GM12878 (cell line): Measurements from ENCODE around the gene FHIP2A. TPM values are rescaled to one million over a fixed set of nuclear protein-coding genes. Genes with fewer than 3 reads are reported as not detected.

Source experiments
- ATAC-seq: fragments of 200-7000 bp; cut with Tn5 transposase; 3 replicates; pipeline ENCODE4 v1.9.1; 2020; ENCODE audit warnings: mild to moderate bottlenecking, moderate library complexity
- BruUV-seq: library from RNA; stranded (reverse); fragments of 400-500 nt; replicated peaks from 2 replicates; lab custom pipeline; 2021; lab: Mats Ljungman, UMichigan
- CTCF ChIA-PET: fragments of 300-600 bp; sonication (Branson Sonifier 250); formaldehyde crosslinking; extraction: SDS; loops from one replicate; lab custom pipeline; 2021; ENCODE audit warnings: inconsistent platforms; lab: Yijun Ruan, JAX
- POLR2A ChIA-PET: fragments of 350-600 bp; formaldehyde crosslinking; extraction: SDS; loops from one replicate; lab custom pipeline; 2021; ENCODE audit warnings: inconsistent platforms; lab: Charles Lee
- RAD21 ChIA-PET: fragments of 300-600 bp; sonication (Branson Sonifier 250); formaldehyde crosslinking; loops from one replicate; lab custom pipeline; 2023; ENCODE audit warnings: antibody characterized with exemption; ENCODE audit not compliant: unreplicated experiment; lab: Charles Lee
- SMC1A ChIA-PET: fragments of 300-600 bp; sonication (Branson Sonifier 250); formaldehyde crosslinking; loops from one replicate; lab custom pipeline; 2023; ENCODE audit not compliant: unreplicated experiment, uncharacterized antibody; lab: Charles Lee
- DNase-seq: peaks from one replicate; pipeline ENCODE4 v3.0.0-alpha.2; 2011; ENCODE audit warnings: low read depth, low spot score
- FAIRE-seq: peaks from 3 replicates; lab custom pipeline; 2011; peaks lifted over from hg19 to GRCh38; lab: Jason Lieb, UNC
- H2AFZ ChIP-seq: 2 replicates; pipeline ENCODE4 v1.6.0; 2011; ENCODE audit warnings: low read depth, low read length, control low read depth; ENCODE audit not compliant: control insufficient read depth
- H3K27ac ChIP-seq: 2 replicates; pipeline ENCODE4 v1.5.1; 2011; ENCODE audit warnings: control low read depth; ENCODE audit not compliant: control insufficient read depth, insufficient read depth
- H3K27me3 ChIP-seq, 2 experiments: replicated peaks in 1 of 2; 2 replicates each; pipeline versions ENCODE4 v1.6.0 to v1.6.1; 2011; ENCODE audit warnings: low read length in 1 of 2; ENCODE audit not compliant: control insufficient read depth in 2 of 2, insufficient read depth in 2 of 2
- H3K36me3 ChIP-seq, 2 experiments: 2 replicates each; pipeline ENCODE4 v1.5.1; 2011; ENCODE audit warnings: low read length in 1 of 2; ENCODE audit not compliant: control insufficient read depth in 2 of 2, insufficient read depth in 2 of 2
- H3K4me1 ChIP-seq: 2 replicates; pipeline ENCODE4 v1.6.1; 2011; ENCODE audit warnings: mild to moderate bottlenecking, low read length, moderate library complexity, mixed read lengths; ENCODE audit not compliant: control insufficient read depth, insufficient read depth
- H3K4me2 ChIP-seq: 2 replicates; pipeline ENCODE4 v1.6.0; 2011; ENCODE audit warnings: control low read depth; ENCODE audit not compliant: control insufficient read depth, insufficient read depth
- H3K4me3 ChIP-seq: fragments of 200-600 bp; sonication (generic); 2 replicates; pipeline ENCODE4 v1.5.1; 2016
- H3K79me2 ChIP-seq: 2 replicates; pipeline ENCODE4 v1.6.0; 2011; ENCODE audit warnings: low read length; ENCODE audit not compliant: control insufficient read depth, insufficient read depth
- H3K9ac ChIP-seq: 2 replicates; pipeline ENCODE4 v1.8.0; 2011; ENCODE audit warnings: low read length, control low read depth, mixed read lengths; ENCODE audit not compliant: control insufficient read depth, insufficient read depth
- H3K9me3 ChIP-seq: replicated peaks from 3 replicates; pipeline ENCODE4 v1.5.1; 2011; ENCODE audit warnings: mild to moderate bottlenecking, low read length; ENCODE audit not compliant: control insufficient read depth, insufficient read depth
- H4K20me1 ChIP-seq: 2 replicates; pipeline ENCODE4 v1.6.0; 2011; ENCODE audit not compliant: control insufficient read depth, insufficient read depth
- ATF7 ChIP-seq: fragments of 450-650 bp; IDR thresholded peaks from 2 replicates; pipeline ENCODE4 v1.6.1; 2016; ENCODE audit warnings: low read depth, mild to moderate bottlenecking
- BHLHE40 ChIP-seq, 2 experiments: fragments of 450-650 bp in 1 of 2; IDR thresholded peaks; 2 replicates each; pipeline ENCODE4 v1.6.1; 2011 to 2017; ENCODE audit warnings: low read depth in 2 of 2, borderline replicate concordance in 1 of 2, improper control_type of control experiment in 1 of 2, low read length in 1 of 2, mild to moderate bottlenecking in 1 of 2
- CREB1 ChIP-seq: IDR thresholded peaks from 2 replicates; pipeline ENCODE4 v1.6.1; 2012; ENCODE audit warnings: low read depth, mild to moderate bottlenecking, inconsistent platforms
- CREM ChIP-seq: IDR thresholded peaks from 2 replicates; pipeline ENCODE4 v1.6.1; 2014; ENCODE audit warnings: antibody characterized with exemption, low read depth
- GABPA ChIP-seq: IDR thresholded peaks from 2 replicates; pipeline ENCODE4 v1.6.1; 2014; ENCODE audit warnings: antibody characterized with exemption, low read depth, mild to moderate bottlenecking, inconsistent platforms
- JUNB ChIP-seq: IDR thresholded peaks from 2 replicates; pipeline ENCODE4 v1.6.1; 2016; ENCODE audit warnings: antibody characterized with exemption, mild to moderate bottlenecking
- MTA2 ChIP-seq: fragments of 450-650 bp; IDR thresholded peaks from 2 replicates; pipeline ENCODE4 v1.6.1; 2016; ENCODE audit warnings: low read depth, mild to moderate bottlenecking, moderate library complexity
- NFIC ChIP-seq: IDR thresholded peaks from 2 replicates; pipeline ENCODE4 v1.6.1; 2012; ENCODE audit warnings: low read depth, mild to moderate bottlenecking, inconsistent platforms, low read length, moderate library complexity
- NR2C1 ChIP-seq: fragments of 450-650 bp; IDR thresholded peaks from 2 replicates; pipeline ENCODE4 v1.6.1; 2017; ENCODE audit warnings: antibody characterized with exemption, mild to moderate bottlenecking, moderate library complexity
- NR2F1 ChIP-seq: fragments of 450-650 bp; conservative IDR thresholded peaks from 2 replicates; pipeline ENCODE4 v1.6.1; 2017; ENCODE audit warnings: mild to moderate bottlenecking
- TCF7 ChIP-seq: IDR thresholded peaks from 2 replicates; pipeline ENCODE4 v1.6.1; 2014; ENCODE audit warnings: antibody characterized with exemption, borderline replicate concordance
- YY1 ChIP-seq: IDR thresholded peaks from 2 replicates; pipeline ENCODE4 v1.6.1; 2011; ENCODE audit warnings: low read depth, mild to moderate bottlenecking, low read length
- WGBS: methylation state at CpG from one replicate; pipeline ENCODE4 v1.1.6; 2016; ENCODE audit warnings: low lambda C conversion rate; ENCODE audit not compliant: insufficient replicate concordance, insufficient coverage; ENCODE audit errors: missing lambda C conversion rate; 5-methylcytosine and 5-hydroxymethylcytosine counted together
- in situ Hi-C: fragments of 300-500 bp; cut with MboI; formaldehyde crosslinking; loops from 9 replicates; pipeline ENCODE4 v1.14.3; 2018; ENCODE audit warnings: mixed read lengths
- intact Hi-C: fragments of 100-400 bp; cut with micrococcal nuclease; formaldehyde crosslinking; loops from one replicate; pipeline ENCODE4 v1.14.2; 2022; ENCODE audit not compliant: unreplicated experiment
- polyA plus RNA-seq, 11 experiments: library from polyadenylated mRNA; depleted of rRNA in 4 of 11; unstranded in 6 of 11; stranded (reverse) in 5 of 11; fragments of >200 nt; fragmentation: Nextera tagmentation in 4 of 11; fragmentation: Illumina TruSeq in 1 of 11; extraction: Ambion mirVana in 4 of 11; extraction: Trizol in 1 of 11; gene quantifications; 1 replicate in 1 of 11; 2 replicates in 10 of 11; pipeline versions ENCODE4 v1.2.1 to v1.2.3, GENCODE V29; 2011 to 2016; ENCODE audit warnings: inconsistent platforms in 2 of 11, missing spikeins in 2 of 11, low read depth in 1 of 11
- total RNA-seq, 4 experiments: library from RNA; depleted of rRNA in 3 of 4; stranded (reverse); fragments of >200 nt in 3 of 4; fragmentation: Illumina TruSeq in 1 of 4; extraction: Trizol in 1 of 4; gene quantifications; 2 replicates each; pipeline versions ENCODE4 v1.2.1 to v1.2.3, GENCODE V29; 2013 to 2021
- TF ChIP-seq, protein P1 (sequence below): fragments of 450-650 bp; IDR thresholded peaks from 2 replicates; pipeline ENCODE4 v1.6.1; 2016; ENCODE audit warnings: mild to moderate bottlenecking
- TF ChIP-seq, protein P2 (sequence below): fragments of 450-650 bp; IDR thresholded peaks from 2 replicates; pipeline ENCODE4 v1.6.1; 2018; ENCODE audit warnings: borderline replicate concordance, mild to moderate bottlenecking; ENCODE audit not compliant: partially characterized antibody
- TF ChIP-seq, protein P3 (sequence below): IDR thresholded peaks from 2 replicates; pipeline ENCODE4 v1.6.1; 2012; ENCODE audit warnings: low read depth, low read length, improper control_type of control experiment
- TF ChIP-seq, protein P4 (sequence below): IDR thresholded peaks from 2 replicates; pipeline ENCODE4 v1.6.1; 2012; ENCODE audit warnings: low read length, inconsistent platforms

The FHIP2A gene
- total and polyA plus RNA-seq, 10 of the 15 experiments (the other 5 are each of a cell fraction or from before 2014, with no cell fraction given), result 6.8 to 30.4 (median 17.0) TPM

DNA sequence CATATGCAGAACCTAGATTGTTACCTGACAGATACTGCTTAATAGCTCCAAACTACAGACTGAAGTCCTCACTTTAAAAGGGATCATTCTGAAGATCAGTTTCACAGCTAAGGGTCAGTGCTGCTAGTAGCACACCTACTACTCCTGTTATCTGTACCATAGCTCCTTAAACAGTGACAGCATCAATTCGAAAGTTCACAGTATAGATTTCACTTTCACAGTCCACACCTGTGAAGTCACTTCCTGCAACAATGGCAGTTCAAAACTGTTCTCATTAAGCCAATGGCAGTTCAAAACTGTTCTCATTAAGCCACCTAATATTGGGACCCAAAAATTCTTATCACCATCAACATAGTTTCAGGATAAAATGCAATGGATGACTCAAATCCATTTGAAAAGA, 10.7 kb upstream of the FHIP2A start:
- ChIA-PET SMC1A (interaction anchor here (0.7 to 0.9 kb wide), 3 partner anchors 11 to 339 kb away, joined by 3 to 4 read pairs (median 3); no protein-coding TSS in a partner anchor), RAD21 (interaction anchor here (1.1 kb wide), 1 partner anchor 11 kb away, joined by 10 read pairs; the partner anchor contains the start of gene FHIP2A), POLR2A (interaction anchor here (0.8 to 1.6 kb wide), 4 partner anchors 8 to 127 kb away, joined by 3 to 5 read pairs (median 4); partner anchors contain the start of genes FHIP2A and TRUB1), CTCF (interaction anchor here (0.8 to 1.7 kb wide), 5 partner anchors 10 to 127 kb away, joined by 3 to 8 read pairs (median 6); partner anchors contain the start of genes FHIP2A and TRUB1)
- WGBS, result 0% methylated on average over 1 of the region's 1 CpG
- H3K9ac ChIP-seq, result no peak overlapping the region
- no peaks in the 10 kb centered on the region for H4K20me1 ChIP-seq
- in situ Hi-C loops (loop anchor here (25.0 kb wide), 1 partner anchor 1124 kb away; the partner anchor contains the start of gene CASP7), intact Hi-C loops (no loop called here)
- H3K9me3 ChIP-seq, result no peaks in the 10 kb centered on the region
- no TSS peak for BruUV-seq
- no peak overlapping the region for H3K4me3 ChIP-seq
- H3K36me3 ChIP-seq, result no peaks in the 10 kb centered on the region
- ATAC-seq, result peak; percentile 100
- H3K4me1 ChIP-seq, result peaks cover 8% of the 10 kb centered on the region
- H3K4me2 ChIP-seq, result peak overlapping the region; percentile 49
- H2AFZ ChIP-seq, result peak overlapping the region; percentile 61
- H3K27me3 ChIP-seq, result no peaks in the 10 kb centered on the region
- peak; percentile 98 for FAIRE-seq
- no peaks in the 10 kb centered on the region for H3K79me2 ChIP-seq
- peak overlapping the region; percentile 15; the same call in 1 of the 2 replicates for H3K27ac ChIP-seq
- DNase-seq, result no peak
- TF ChIP-seq, protein P1, sequence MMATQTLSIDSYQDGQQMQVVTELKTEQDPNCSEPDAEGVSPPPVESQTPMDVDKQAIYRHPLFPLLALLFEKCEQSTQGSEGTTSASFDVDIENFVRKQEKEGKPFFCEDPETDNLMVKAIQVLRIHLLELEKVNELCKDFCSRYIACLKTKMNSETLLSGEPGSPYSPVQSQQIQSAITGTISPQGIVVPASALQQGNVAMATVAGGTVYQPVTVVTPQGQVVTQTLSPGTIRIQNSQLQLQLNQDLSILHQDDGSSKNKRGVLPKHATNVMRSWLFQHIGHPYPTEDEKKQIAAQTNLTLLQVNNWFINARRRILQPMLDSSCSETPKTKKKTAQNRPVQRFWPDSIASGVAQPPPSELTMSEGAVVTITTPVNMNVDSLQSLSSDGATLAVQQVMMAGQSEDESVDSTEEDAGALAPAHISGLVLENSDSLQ, result peak; percentile 24; the same call in 1 of the 2 replicates
- TF ChIP-seq BHLHE40 (IDR thresholded peaks at IDR 0.05; ENCODE audit: borderline replicate concordance in 1 of 2, low read depth in 2 of 2, low read length in 1 of 2), result 0 out of 4 replicates have a peak, but pooled peaks of 1 of the 2 experiments have one; percentile 20
- TF ChIP-seq NR2F1, result 0 out of 2 replicates have a peak, but pooled peaks have one; percentile 28
- TF ChIP-seq, protein P2, sequence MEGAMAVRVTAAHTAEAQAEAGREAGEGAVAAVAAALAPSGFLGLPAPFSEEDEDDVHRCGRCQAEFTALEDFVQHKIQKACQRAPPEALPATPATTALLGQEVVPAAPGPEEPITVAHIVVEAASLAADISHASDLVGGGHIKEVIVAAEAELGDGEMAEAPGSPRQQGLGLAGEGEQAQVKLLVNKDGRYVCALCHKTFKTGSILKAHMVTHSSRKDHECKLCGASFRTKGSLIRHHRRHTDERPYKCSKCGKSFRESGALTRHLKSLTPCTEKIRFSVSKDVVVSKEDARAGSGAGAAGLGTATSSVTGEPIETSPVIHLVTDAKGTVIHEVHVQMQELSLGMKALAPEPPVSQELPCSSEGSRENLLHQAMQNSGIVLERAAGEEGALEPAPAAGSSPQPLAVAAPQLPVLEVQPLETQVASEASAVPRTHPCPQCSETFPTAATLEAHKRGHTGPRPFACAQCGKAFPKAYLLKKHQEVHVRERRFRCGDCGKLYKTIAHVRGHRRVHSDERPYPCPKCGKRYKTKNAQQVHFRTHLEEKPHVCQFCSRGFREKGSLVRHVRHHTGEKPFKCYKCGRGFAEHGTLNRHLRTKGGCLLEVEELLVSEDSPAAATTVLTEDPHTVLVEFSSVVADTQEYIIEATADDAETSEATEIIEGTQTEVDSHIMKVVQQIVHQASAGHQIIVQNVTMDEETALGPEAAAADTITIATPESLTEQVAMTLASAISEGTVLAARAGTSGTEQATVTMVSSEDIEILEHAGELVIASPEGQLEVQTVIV, result no peak
- TF ChIP-seq, protein P3, sequence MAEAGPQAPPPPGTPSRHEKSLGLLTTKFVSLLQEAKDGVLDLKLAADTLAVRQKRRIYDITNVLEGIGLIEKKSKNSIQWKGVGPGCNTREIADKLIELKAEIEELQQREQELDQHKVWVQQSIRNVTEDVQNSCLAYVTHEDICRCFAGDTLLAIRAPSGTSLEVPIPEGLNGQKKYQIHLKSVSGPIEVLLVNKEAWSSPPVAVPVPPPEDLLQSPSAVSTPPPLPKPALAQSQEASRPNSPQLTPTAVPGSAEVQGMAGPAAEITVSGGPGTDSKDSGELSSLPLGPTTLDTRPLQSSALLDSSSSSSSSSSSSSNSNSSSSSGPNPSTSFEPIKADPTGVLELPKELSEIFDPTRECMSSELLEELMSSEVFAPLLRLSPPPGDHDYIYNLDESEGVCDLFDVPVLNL, result no peak
- TF ChIP-seq JUNB, result peak; percentile 64
- TF ChIP-seq, protein P4, sequence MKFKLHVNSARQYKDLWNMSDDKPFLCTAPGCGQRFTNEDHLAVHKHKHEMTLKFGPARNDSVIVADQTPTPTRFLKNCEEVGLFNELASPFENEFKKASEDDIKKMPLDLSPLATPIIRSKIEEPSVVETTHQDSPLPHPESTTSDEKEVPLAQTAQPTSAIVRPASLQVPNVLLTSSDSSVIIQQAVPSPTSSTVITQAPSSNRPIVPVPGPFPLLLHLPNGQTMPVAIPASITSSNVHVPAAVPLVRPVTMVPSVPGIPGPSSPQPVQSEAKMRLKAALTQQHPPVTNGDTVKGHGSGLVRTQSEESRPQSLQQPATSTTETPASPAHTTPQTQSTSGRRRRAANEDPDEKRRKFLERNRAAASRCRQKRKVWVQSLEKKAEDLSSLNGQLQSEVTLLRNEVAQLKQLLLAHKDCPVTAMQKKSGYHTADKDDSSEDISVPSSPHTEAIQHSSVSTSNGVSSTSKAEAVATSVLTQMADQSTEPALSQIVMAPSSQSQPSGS, result peak; percentile 60
- TF ChIP-seq GABPA, result peak; percentile 73
- no peak for TF ChIP-seq TCF7
- 0 out of 2 replicates have a peak, but pooled peaks have one; percentile 38 for TF ChIP-seq MTA2
- TF ChIP-seq NFIC, result 0 out of 2 replicates have a peak, but pooled peaks have one; percentile 20
- TF ChIP-seq CREM, result peak; percentile 77
- peak; percentile 57 for TF ChIP-seq YY1
- TF ChIP-seq CREB1, result peak; percentile 76
- TF ChIP-seq ATF7, result peak; percentile 93
- TF ChIP-seq NR2C1, result peak; percentile 64
